Endothelial cell of umbilical vein (primary cell): ENCODE results near the gene GDF2. TPM values are rescaled to one million over a fixed set of nuclear protein-coding genes. Genes with fewer than 3 reads are reported as not detected.
A peak's percentile ranks its signal among the peaks of the same experiment; 100 is the strongest.

Experiments used
- BruUV-seq: library from RNA; stranded (reverse); fragments of 400-500 nt; replicated peaks from 2 replicates; lab custom pipeline; 2021; lab: Mats Ljungman, UMichigan
- CTCF ChIA-PET: fragments of 300-600, 350-600 bp; sonication (Branson Sonifier 250); formaldehyde crosslinking; loops from one replicate; lab custom pipeline; 2021; ENCODE audit warnings: antibody characterized with exemption, inconsistent platforms; lab: Charles Lee
- POLR2A ChIA-PET: fragments of 300-600, 350-600 bp; sonication (Branson Sonifier 250); formaldehyde crosslinking; loops from one replicate; lab custom pipeline; 2021; ENCODE audit warnings: antibody characterized with exemption, inconsistent platforms; lab: Charles Lee
- DNase-seq: peaks from one replicate; pipeline ENCODE4 v3.0.0-alpha.2; 2011; ENCODE audit warnings: low read depth, low spot score
- FAIRE-seq: peaks from 2 replicates; lab custom pipeline; 2011; peaks lifted over from hg19 to GRCh38; lab: Jason Lieb, UNC
- H2AFZ ChIP-seq: 2 replicates; pipeline ENCODE4 v1.6.0; 2012; ENCODE audit warnings: low read depth, low read length, control low read depth, inconsistent platforms
- H3K27ac ChIP-seq: 2 replicates; pipeline ENCODE4 v1.5.1; 2011; ENCODE audit warnings: low read depth, mild to moderate bottlenecking, control low read depth, low read length, moderate library complexity; ENCODE audit not compliant: insufficient read depth
- H3K27me3 ChIP-seq, 2 experiments: 2 replicates each; pipeline versions ENCODE4 v1.6.0 to v1.6.1; 2011; ENCODE audit warnings: low read length in 2 of 2, mixed read lengths in 1 of 2; ENCODE audit not compliant: control insufficient read depth in 2 of 2, insufficient read depth in 2 of 2
- H3K36me3 ChIP-seq, 2 experiments: 2 replicates in 1 of 2; 3 replicates in 1 of 2; pipeline ENCODE4 v1.5.1; 2011; ENCODE audit warnings: low read length in 2 of 2, mild to moderate bottlenecking in 1 of 2, moderate library complexity in 1 of 2; ENCODE audit not compliant: control insufficient read depth in 2 of 2, insufficient read depth in 2 of 2; ENCODE audit errors: extremely low read depth in 1 of 2
- H3K4me1 ChIP-seq: 3 replicates; pipeline ENCODE4 v1.5.1; 2011; ENCODE audit warnings: mild to moderate bottlenecking, low read length; ENCODE audit not compliant: control insufficient read depth, insufficient read depth; ENCODE audit errors: extremely low read depth
- H3K4me2 ChIP-seq: 2 replicates; pipeline ENCODE4 v1.6.1; 2011; ENCODE audit warnings: low read length, control low read depth, mixed read lengths; ENCODE audit not compliant: insufficient read depth
- H3K4me3 ChIP-seq, 3 experiments: fragments of 200-600 bp in 1 of 3; sonication (generic), shearing (Covaris generic) in 1 of 3; replicated peaks in 1 of 3; 2 replicates each; pipeline ENCODE4 v1.5.1; 2011 to 2016; ENCODE audit warnings: control low read depth in 3 of 3, low read length in 3 of 3, mild to moderate bottlenecking in 2 of 3, inconsistent platforms in 1 of 3, low read depth in 1 of 3, moderate library complexity in 1 of 3; ENCODE audit not compliant: insufficient read depth in 1 of 3
- H3K79me2 ChIP-seq: 2 replicates; pipeline ENCODE4 v1.6.0; 2012; ENCODE audit warnings: low read length, inconsistent platforms; ENCODE audit not compliant: control insufficient read depth, insufficient read depth
- H3K9ac ChIP-seq: replicated peaks from 2 replicates; pipeline ENCODE3; 2011; ENCODE audit warnings: low read length, control low read depth; ENCODE audit not compliant: insufficient read depth; ENCODE audit errors: extremely low read depth
- H3K9me1 ChIP-seq: replicated peaks from 3 replicates; pipeline ENCODE4 v1.6.0; 2011; ENCODE audit warnings: mild to moderate bottlenecking, low read length; ENCODE audit not compliant: control insufficient read depth, insufficient read depth; ENCODE audit errors: extremely low read depth
- H3K9me3 ChIP-seq: replicated peaks from 2 replicates; pipeline ENCODE4 v1.5.1; 2012; ENCODE audit warnings: low read length, inconsistent platforms; ENCODE audit not compliant: control insufficient read depth, insufficient read depth
- H4K20me1 ChIP-seq: replicated peaks from 2 replicates; pipeline ENCODE3; 2011; ENCODE audit warnings: mild to moderate bottlenecking, low read length; ENCODE audit not compliant: control insufficient read depth, insufficient read depth; ENCODE audit errors: extremely low read depth
- CTCF ChIP-seq, 2 donors: IDR thresholded peaks; 1 replicate in 1 of 2; 2 replicates in 1 of 2; pipeline ENCODE4 v1.5.1; 2011; ENCODE audit warnings: low read length in 2 of 2, mild to moderate bottlenecking in 2 of 2, moderate library complexity in 2 of 2, control low read depth in 1 of 2, inconsistent platforms in 1 of 2, low read depth in 1 of 2; ENCODE audit not compliant: insufficient read depth in 1 of 2; ENCODE audit errors: extremely low read depth in 1 of 2
- MAX ChIP-seq: IDR thresholded peaks from 2 replicates; pipeline ENCODE4 v1.6.1; 2011; ENCODE audit not compliant: insufficient read depth, insufficient read length
- MYC ChIP-seq: IDR thresholded peaks from one replicate; pipeline ENCODE4 v1.6.1; 2011; ENCODE audit warnings: mild to moderate bottlenecking, low read depth, low read length
- dilution Hi-C: fragments of 300-500 bp; cut with MboI; formaldehyde crosslinking; loops from one replicate; pipeline ENCODE4 v1.15.0; 2019; ENCODE audit warnings: low sequenced_read_pairs; ENCODE audit not compliant: extremely low pct_ligation_motif_present
- intact Hi-C: fragments of 100-400 bp; cut with micrococcal nuclease; formaldehyde crosslinking; loops from one replicate; pipeline ENCODE4 v1.10.0; 2022
- polyA plus RNA-seq, 4 experiments: library from polyadenylated mRNA; depleted of rRNA in 3 of 4; stranded (reverse) in 3 of 4; unstranded in 1 of 4; fragments of >200 nt; gene quantifications; 2 replicates each; pipeline versions ENCODE4 v1.2.1 to v1.2.3, GENCODE V29; 2011 to 2012; ENCODE audit warnings: missing spikeins in 1 of 4
- total RNA-seq: library from RNA; stranded (reverse); gene quantifications from 2 replicates; pipeline ENCODE4 v1.2.3, GENCODE V29; 2021

GDF2 gene
- total and polyA plus RNA-seq, 2 donors (not counting 3 experiments of a cell fraction or from before 2014, with no cell fraction given), result not detected

GRCh38 chr10:47340608-47341170, 18.4 kb downstream of the GDF2 start:
- Histone ChIP-seq H3K4me3 (no peak overlapping the region), H4K20me1 (no peaks in the 10 kb centered on the region), H2AFZ (no peak overlapping the region), H3K27me3 (peaks cover 0 to 8% of the 10 kb centered on the region in 2 experiments), H3K9ac (no peak overlapping the region), H3K4me2 (no peak overlapping the region), H3K4me1 (no peaks in the 10 kb centered on the region), H3K36me3 (no peaks in the 10 kb centered on the region), H3K79me2 (no peaks in the 10 kb centered on the region), H3K9me1 (no peaks in the 10 kb centered on the region), H3K9me3 (no peaks in the 10 kb centered on the region), H3K27ac (no peak overlapping the region)
- peak; percentile 64 for DNase-seq
- no TSS peak for BruUV-seq
- TF ChIP-seq CTCF (IDR thresholded peaks at IDR 0.05; ENCODE audit: extremely low read depth in 1 of 2, insufficient read depth in 1 of 2, low read depth in 1 of 2, low read length in 2 of 2), result peak; percentile 91 to 97
- TF ChIP-seq MYC, result no peak
- TF ChIP-seq MAX, result no peak
- no peak for FAIRE-seq
- dilution Hi-C loops, result no loop called here
- POLR2A ChIA-PET, result no interaction called here
- CTCF ChIA-PET, result interaction anchor here (0.5 to 2.2 kb wide), 26 partner anchors 10 to 348 kb away, joined by 3 to 49 read pairs (median 4); partner anchors contain the start of genes GDF2 and ZNF488
- intact Hi-C loops, result loop anchor here (1.0 kb wide), 2 partner anchors 293 to 316 kb away; no protein-coding TSS in a partner anchor
